Testis (tissue), 3 donors: ENCODE measurements around the gene PTBP3. TPM values are rescaled to one million over a fixed set of nuclear protein-coding genes. Genes with fewer than 3 reads are reported as not detected.
"Not testable (repeated sequence)": the region's sequence is repeated elsewhere in the genome, so short reads cannot be mapped to it uniquely, and the experiment has no call there.

Source experiments
- DNase-seq: peaks from one replicate; pipeline ENCODE4 v3.0.0-alpha.2; 2019
- H3K27ac ChIP-seq, 2 donors: fragments of 200-600 bp; sonication (generic); one replicate each; pipeline ENCODE4 v1.5.1; 2019
- H3K27me3 ChIP-seq: fragments of 200-600 bp; sonication (generic); one replicate; pipeline ENCODE4 v1.5.1; 2019
- H3K36me3 ChIP-seq: fragments of 200-600 bp; sonication (generic); one replicate; pipeline ENCODE4 v1.5.1; 2017; ENCODE audit warnings: low read depth; ENCODE audit errors: missing control alignments
- H3K4me1 ChIP-seq: fragments of 200-600 bp; sonication (generic); one replicate; pipeline ENCODE4 v1.5.1; 2019
- H3K4me3 ChIP-seq, 2 donors: fragments of 200-600 bp; sonication (generic); one replicate each; pipeline ENCODE4 v1.5.1; 2017 to 2019
- H3K9me3 ChIP-seq: fragments of 200-600 bp; sonication (generic); one replicate; pipeline ENCODE4 v1.5.1; 2017
- POLR2A ChIP-seq: fragments of 450-650 bp; IDR thresholded peaks from one replicate; pipeline ENCODE4 v1.6.1; 2017; ENCODE audit warnings: antibody characterized with exemption, mild to moderate bottlenecking, moderate library complexity
- WGBS, 2 donors: methylation state at CpG; one replicate each; pipeline ENCODE4 v1.1.5; 2018; 5-methylcytosine and 5-hydroxymethylcytosine counted together
- intact Hi-C: fragments of 100-400 bp; cut with DNase I; formaldehyde crosslinking; loops from one replicate; pipeline ENCODE4 v1.15.1; 2023; ENCODE audit warnings: low total_unique reads
- polyA plus RNA-seq: library from polyadenylated mRNA; stranded (reverse); fragments of 350-450 nt; fragmentation: Illumina TruSeq; extraction: RNeasy Lipid Tissue Mini Kit (QIAGEN cat#74804); gene quantifications from one replicate; pipeline ENCODE4 v1.2.3, GENCODE V29; 2014; ENCODE audit warnings: low read depth, low replicate concordance; ENCODE audit not compliant: insufficient read depth
- total RNA-seq, 2 donors: library from RNA; depleted of rRNA; stranded (reverse); fragments of >200 nt; gene quantifications; one replicate each; pipeline ENCODE4 v1.2.3, GENCODE V29; 2016
- TF ChIP-seq, protein P1 (sequence below), 3 experiments: fragments of 450-650 bp in 2 of 3; fragments of 200-600 bp in 1 of 3; sonication (generic) in 1 of 3; IDR thresholded peaks; one replicate each; pipeline ENCODE4 v1.5.1; 2016 to 2019; ENCODE audit warnings: antibody characterized with exemption in 3 of 3, mild to moderate bottlenecking in 2 of 3, moderate library complexity in 1 of 3

PTBP3 gene
- total and polyA plus RNA-seq, 3 donors from 2014 or later: 44.1 to 199 (median 172) TPM

DNA sequence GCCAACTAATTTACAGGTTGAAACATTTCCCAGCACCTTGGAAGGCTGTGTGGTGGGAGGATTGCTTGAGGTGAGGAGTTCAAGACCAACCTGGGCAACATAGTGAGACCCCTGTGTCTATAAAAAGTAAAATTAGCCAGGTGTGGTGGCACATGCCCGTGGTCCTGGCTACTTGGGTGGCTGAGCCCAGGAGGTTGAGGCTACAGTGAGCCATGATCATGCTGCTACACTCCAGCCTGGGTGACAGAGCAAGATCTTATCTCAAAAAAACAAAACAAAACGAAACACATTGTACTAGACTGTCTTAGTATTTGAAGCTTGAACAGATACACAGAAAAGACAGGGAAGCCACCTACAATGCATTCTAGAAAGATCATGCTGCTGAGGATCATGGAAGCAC, 43.7 kb upstream of the PTBP3 start:
- 54 to 65% methylated on average over 2 of the region's 2 CpGs for WGBS, 2 donors
- Histone ChIP-seq H3K9me3 (no peaks in the 10 kb centered on the region), H3K36me3 (no peaks in the 10 kb centered on the region), H3K4me1 (peaks cover 16% of the 10 kb centered on the region), H3K27ac (no peak overlapping the region), H3K4me3 (no peak overlapping the region), H3K27me3 (no peaks in the 10 kb centered on the region)
- TF ChIP-seq, protein P1, sequence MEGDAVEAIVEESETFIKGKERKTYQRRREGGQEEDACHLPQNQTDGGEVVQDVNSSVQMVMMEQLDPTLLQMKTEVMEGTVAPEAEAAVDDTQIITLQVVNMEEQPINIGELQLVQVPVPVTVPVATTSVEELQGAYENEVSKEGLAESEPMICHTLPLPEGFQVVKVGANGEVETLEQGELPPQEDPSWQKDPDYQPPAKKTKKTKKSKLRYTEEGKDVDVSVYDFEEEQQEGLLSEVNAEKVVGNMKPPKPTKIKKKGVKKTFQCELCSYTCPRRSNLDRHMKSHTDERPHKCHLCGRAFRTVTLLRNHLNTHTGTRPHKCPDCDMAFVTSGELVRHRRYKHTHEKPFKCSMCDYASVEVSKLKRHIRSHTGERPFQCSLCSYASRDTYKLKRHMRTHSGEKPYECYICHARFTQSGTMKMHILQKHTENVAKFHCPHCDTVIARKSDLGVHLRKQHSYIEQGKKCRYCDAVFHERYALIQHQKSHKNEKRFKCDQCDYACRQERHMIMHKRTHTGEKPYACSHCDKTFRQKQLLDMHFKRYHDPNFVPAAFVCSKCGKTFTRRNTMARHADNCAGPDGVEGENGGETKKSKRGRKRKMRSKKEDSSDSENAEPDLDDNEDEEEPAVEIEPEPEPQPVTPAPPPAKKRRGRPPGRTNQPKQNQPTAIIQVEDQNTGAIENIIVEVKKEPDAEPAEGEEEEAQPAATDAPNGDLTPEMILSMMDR (IDR thresholded peaks at IDR 0.05): no peak
- TF ChIP-seq POLR2A: no peak
- DNase-seq: no peak
- intact Hi-C loops: no loop called here

DNA sequence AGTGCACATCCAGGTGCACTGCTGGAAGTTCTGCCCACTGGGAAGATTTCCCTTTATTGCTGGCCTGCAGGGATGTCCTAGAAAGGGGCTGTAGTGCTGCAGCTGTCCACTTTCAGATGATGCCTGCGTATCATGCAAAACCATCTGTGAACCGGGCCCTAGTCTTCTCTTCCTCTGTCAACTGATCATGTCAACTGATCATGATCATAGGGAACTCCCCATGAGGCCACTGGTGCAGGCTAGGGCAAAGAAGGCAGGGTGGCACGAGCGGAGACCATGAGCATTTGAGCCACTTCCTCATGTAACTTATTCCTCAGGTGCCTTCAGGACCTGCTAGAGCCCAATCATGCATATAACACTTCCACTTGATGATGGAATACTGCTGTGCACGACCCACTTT, 41.9 kb upstream of the PTBP3 start:
- H3K4me3 ChIP-seq: no peak overlapping the region
- intact Hi-C loops: no loop called here
- no peak for DNase-seq
- H3K27ac ChIP-seq: no peak overlapping the region
- 92 to 98% methylated on average over 5 of the region's 5 CpGs for WGBS, 2 donors
- peaks cover 10% of the 10 kb centered on the region for H3K4me1 ChIP-seq
- no peak for TF ChIP-seq POLR2A
- TF ChIP-seq, protein P1 (IDR thresholded peaks at IDR 0.05): no peak
- no peaks in the 10 kb centered on the region for H3K9me3 ChIP-seq
- no peaks in the 10 kb centered on the region for H3K36me3 ChIP-seq
- no peaks in the 10 kb centered on the region for H3K27me3 ChIP-seq

DNA sequence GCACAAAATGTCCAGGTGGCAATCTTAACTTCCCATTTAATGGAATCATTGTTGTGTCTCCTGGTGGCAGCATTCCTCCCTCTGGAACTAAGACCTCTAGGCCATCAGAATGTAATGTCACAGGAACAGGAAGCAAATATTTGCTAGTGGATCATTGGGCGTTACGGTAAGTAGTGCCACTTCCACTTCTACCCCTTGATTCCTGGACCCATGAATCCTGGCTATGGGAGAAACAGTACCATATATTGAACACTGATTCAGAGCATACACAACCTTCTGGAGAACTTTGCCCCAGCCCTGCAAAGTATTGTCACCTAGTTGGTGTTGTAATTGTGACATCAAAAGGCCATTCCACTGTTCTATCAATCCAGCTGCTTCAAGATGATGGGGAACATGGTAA, 40.8 kb upstream of the PTBP3 start:
- H3K27ac ChIP-seq, DNase-seq, H3K9me3 ChIP-seq, H3K4me3 ChIP-seq, H3K36me3 ChIP-seq, H3K27me3 ChIP-seq, intact Hi-C loops: not testable (repeated sequence)
- H3K4me1 ChIP-seq: peaks cover 10% of the 10 kb centered on the region
- WGBS, 2 donors: 94 to 100% methylated on average over 2 of the region's 2 CpGs

DNA sequence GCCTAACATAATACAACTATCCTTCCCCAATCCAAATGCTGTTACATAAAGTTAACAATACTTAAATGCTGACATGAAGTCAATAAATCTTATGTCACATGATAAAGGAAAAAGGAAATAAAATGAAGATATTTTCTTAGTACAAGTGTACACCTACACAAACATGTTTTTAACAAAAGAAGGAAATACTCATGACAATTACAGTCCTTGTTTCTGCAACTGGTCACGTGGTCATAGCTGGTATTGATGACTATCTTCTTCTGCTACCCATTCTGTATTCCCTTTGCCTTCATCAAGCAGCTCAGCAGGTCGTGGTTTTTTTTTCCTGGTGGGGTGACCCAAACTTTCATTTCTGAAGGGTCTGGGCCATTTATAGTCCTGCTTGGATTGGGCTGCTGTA, 40.2 kb upstream of the PTBP3 start:
- H3K27me3 ChIP-seq, DNase-seq, H3K9me3 ChIP-seq, H3K4me3 ChIP-seq, H3K36me3 ChIP-seq, H3K4me1 ChIP-seq, H3K27ac ChIP-seq, intact Hi-C loops: not testable (repeated sequence)
- WGBS, 2 donors: 86 to 88% methylated on average over 2 of the region's 2 CpGs

DNA sequence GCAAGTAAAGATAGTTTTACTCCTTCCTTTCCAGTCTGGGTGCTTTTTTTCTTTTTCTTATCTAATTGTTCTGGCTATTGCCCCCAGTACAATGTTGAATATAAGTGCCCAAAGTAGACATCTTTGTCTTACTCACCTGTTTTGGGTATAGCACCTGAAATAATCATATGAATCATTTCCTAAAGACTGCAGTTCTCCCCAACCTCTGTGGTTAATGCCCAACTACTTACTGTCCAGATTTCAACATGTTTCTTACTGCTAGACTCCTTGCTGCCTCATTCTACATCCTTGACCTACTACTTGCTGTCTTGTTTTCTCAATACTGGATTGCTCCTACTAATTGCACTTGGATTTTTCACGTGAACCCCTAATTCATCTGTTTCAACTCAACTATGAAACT, 37.6 kb upstream of the PTBP3 start:
- intact Hi-C loops: no loop called here

DNA sequence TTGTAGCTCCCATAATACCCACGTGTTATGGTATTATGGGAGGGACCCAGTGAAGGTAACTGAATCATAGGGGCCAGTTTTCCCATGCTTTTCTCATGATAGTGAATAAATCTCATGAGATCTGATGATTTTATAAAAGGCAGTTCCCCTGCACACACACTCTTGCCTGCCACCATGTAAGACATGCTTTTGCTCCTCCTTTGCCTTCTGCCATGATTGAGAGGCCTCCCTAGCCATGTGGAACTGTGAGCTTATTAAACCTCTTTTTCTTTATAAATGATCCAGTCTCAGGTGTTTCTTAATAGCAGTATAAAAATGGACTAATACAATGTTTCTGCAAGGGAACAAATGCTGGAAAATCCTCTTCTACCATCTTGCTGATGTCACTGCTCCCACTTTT, 36.4 kb upstream of the PTBP3 start:
- intact Hi-C loops: no loop called here
- WGBS, 2 donors: 92 to 100% methylated on average over 1 of the region's 1 CpG
- Histone ChIP-seq H3K27me3 (no peaks in the 10 kb centered on the region), H3K4me3 (no peak overlapping the region), H3K9me3 (no peaks in the 10 kb centered on the region), H3K27ac (no peak overlapping the region), H3K36me3 (no peaks in the 10 kb centered on the region), H3K4me1 (no peaks in the 10 kb centered on the region)
- TF ChIP-seq, protein P1 (IDR thresholded peaks at IDR 0.05): no peak
- no peak for TF ChIP-seq POLR2A
- DNase-seq: no peak

More for the DNA sequence above, 37.6 kb upstream of the PTBP3 start:
- Histone ChIP-seq H3K27me3 (no peaks in the 10 kb centered on the region), H3K27ac (no peak overlapping the region), H3K4me1 (no peaks in the 10 kb centered on the region), H3K9me3 (no peaks in the 10 kb centered on the region), H3K36me3 (no peaks in the 10 kb centered on the region), H3K4me3 (no peak overlapping the region)
- WGBS, 2 donors: 3 to 93% methylated on average over 1 of the region's 1 CpG
- DNase-seq: no peak
- TF ChIP-seq POLR2A: no peak
- TF ChIP-seq, protein P1 (IDR thresholded peaks at IDR 0.05): no peak
